HG02870 (cell line): ENCODE results near the gene ATG4D.
"Not testable (repeated sequence)": the region's sequence is repeated elsewhere in the genome, so short reads cannot be mapped to it uniquely, and the experiment has no call there.

ENCODE experiments used
- ATAC-seq: cut with Tn5 transposase; IDR thresholded peaks from one replicate; pipeline ENCODE4 v1.9.1; 2021; ENCODE audit warnings: mild to moderate bottlenecking, moderate library complexity; ENCODE audit not compliant: unreplicated experiment

ATG4D gene

DNA sequence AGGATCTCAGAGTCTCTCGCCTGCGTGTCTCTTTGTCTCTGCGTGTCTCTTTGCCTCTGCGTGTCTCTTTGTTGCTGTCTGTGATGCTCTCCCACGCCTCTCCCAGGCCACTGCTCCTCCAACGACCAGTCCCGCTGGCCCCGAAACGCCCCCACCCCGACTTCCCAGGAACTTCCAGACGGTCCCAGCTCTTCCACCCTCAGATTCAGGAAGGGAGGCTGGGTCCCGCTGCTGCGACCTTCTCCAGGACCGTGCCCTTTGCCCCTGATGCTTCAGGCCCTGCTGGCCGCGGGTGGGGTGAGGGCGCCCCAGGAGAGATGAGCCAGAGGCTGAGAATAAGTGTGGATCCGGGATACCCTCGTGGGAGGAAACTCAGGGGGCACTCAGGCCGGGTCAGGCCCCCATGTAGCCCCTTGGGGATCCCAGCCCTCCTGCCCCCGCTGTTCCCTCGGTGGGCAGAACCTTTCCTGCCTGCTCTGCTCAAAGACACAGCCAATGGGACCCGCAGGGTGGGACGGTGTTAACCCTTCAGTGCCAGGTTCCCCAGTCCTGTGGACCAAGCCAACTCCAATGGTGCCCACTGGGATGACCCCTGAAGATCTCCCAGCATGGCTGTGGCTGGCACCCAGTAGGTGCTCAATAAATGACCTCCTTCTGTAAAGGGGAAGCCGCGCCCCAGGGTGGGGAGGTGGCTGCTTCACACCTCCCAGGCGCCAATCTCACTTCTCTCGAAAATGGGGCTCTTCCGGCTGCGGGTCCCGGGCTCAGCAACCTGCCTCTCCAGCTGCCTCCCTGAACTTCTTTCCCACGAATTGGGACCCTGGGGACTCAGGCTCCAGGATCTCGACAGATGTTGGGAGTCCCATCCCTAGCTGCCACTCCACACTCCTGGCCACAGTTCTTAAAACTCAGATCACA is 25.0 kb upstream of the ATG4D start:
- ATAC-seq: no peak

DNA sequence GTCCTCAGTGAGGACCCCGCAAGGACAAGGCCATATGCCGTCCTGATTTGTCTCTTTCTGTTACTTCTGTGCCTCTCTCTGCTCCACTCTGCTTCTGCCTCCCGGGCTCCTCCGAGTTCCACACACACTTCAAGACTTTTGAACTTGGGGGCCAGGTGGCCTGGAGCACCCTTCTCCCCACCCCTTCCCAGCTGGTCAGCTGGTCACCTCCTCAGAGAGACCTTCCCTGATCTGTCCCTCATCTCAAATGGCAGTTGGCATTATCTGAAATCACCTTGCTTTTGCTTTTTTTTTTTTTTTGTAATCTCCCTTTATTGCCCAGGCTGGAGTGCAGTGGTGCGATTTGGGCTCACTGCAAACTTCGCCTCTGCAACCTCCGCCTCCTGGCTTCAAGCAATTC is 24.3 kb upstream of the ATG4D start:
- no peak for ATAC-seq

DNA sequence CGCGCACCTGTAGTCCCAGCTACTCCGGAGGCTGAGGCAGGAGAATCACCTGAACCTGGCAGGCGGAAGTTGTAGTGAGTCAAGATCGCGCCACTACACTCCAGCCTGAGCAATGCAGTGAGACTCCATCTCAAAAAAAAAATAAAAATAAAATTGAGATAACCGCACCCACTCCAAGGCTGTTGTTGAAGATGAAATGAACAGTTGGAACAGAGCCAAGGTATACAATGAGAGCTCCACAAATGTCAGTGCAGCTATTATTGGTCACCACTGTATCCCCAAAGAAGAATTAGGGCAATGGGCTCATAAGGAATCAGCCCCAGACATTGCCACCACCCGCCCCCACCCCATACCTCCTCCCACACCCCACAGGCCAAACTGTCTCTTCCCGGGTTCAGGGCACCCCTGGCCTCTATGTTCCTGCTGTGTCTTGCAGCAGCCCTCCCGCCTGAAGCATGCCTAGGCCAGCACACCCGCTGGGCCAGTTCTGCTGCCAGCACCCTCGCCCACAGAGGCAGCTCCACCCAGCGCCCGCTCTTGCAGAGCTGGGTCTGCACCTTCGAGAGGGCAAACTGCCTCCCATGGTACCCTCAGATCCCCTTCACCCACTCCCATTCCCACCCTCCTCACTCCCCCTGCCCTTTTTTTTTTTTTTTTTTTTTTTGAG is 22.9 kb upstream of the ATG4D start:
- ATAC-seq: no peak

DNA sequence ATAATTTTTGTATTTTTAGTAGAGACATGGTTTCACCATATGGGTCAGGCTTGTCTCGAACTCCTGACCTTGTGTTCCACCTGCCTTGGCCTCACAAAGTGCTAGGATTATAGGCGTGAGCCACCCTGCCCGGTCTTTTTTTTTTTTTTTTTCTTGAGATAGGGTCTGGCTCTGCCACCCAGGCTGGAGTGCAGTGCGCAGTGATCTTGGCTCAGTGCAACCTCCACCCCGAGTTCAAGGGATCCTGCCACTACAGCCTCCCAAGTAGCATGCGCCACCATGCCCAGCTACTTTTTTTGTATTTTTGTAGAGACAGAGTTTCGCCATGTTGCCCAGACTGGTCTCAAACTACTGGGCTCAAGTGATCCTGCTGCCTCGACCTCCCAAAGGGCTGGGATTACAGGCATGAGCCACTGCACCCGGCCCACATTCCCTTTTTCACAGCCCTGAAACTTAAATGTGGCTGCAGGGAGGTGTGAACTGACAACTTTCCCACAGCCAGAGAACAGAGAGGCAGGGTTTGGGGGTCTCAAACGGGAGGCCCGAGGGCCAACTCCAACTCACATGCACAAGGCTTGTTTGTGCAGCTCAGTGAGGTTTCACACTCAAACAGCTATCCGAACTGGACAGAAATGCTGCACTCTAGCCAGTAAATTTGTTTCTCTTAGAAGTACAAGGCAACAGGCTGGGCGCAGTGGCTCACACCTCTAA is 22.1 kb upstream of the ATG4D start:
- ATAC-seq: no peak

DNA sequence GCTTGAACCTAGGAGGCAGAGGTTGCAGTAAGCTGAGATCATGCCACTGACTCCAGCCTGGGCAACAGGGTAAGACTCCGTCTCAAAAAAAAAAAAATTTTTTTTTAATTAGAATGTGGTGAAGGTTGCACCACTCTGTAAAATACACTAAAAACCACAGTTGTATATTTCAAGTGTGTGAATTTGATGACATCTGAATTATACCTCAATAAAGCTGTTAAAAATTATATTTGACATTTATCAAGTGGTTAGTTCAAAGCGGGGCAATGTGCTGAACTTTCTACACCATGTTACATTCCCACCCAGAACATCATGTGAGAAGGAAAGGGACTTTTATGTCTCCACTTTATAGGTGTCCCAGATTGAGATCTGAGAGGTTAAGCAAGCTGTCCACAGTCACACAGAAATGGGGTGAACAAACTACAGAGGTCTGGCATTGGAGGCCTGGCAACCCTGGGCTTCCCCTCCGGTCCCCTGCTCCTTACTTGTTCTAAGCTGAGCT is 20.5 kb upstream of the ATG4D start:
- ATAC-seq: no peak

DNA sequence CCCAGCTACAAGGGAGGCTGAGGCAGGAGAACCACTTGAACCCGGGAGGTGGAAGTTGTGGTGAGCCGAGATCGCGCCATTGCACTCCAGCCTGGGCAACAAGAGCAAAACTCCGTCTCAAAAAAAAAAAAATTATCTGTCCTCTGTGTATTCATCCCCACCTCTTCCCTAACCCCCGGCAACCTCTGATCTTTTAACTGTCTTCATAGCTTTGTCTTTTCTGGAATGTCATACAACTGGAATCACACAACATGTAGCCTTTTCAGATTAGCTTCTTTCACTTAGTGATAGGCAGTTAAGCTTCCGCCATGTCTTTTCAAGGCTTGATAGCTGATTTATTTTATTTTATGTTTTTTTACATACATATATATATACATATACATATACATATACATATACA is 18.1 kb upstream of the ATG4D start:
- ATAC-seq: no peak

DNA sequence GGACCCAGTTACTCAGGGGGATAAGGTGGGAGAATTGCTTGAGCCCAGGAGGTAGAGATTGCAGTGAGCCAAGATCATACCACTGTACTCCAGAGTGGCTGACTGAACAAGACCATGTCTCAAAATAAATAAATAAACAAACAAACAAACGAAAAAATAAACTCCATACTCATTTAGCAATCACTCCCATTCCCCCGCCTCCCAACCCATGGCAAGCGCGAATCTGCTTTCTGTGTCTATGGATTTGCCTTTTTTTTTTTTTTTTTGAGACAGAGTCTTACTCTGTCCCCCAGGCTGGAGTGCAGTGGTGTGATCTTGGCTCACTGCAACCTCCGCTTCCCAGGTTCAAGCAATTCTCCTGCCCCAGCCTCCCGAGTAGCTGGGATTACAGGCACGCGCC is 16.8 kb upstream of the ATG4D start:
- ATAC-seq: not testable (repeated sequence)

DNA sequence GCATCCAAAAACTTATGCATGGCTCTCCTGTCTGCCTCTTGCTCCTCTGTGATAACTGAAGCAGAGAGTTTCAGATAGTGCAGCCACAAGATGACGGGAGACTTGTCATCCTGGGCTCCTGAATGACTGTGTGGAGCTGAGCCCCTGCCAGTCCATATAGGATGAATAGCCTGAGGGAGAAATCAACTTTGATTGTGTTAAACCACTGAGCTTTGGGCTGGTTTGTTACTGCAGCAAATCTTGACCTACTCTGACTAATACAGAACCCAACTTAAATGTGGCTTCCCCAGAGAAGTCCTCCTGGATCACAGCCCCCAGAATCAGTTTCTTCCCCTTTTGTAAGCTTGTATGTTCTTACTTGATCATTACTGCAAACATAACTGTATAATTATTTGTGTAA is 11.2 kb upstream of the ATG4D start:
- ATAC-seq: no peak

DNA sequence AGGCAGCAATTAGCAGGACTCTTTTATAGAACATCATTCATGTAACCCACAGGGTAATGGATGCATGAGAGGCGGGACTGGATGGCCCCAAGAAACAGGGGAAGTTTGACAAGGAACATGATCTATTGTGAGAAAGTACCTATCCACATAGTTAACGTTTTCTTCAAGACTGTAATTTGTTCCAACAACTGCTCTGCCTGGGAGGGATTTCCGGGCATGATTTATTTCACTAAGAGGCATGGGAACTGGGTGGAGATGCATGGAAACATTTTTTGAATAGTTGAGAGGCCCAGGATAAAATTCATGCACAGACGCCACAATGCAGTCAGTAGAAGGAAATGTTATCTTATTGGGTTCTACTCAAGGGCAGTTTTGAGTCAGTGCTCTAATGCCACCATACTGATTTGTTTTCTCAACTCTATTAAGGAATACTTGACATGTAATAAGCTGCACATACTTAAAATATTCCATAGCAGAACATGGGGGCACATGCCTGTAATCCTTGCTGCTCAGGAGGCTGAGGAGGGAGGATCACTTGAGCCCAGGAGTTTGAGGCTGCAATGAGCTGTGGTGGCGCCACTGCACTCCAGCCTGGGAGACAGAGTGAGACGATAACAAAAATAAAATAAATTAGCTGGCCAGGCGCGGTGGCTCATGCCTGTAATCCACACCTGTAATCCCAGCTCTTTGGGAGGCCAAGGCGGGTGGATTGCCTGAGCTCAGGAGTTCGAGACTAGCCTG is 9.9 kb upstream of the ATG4D start:
- ATAC-seq: no peak

DNA sequence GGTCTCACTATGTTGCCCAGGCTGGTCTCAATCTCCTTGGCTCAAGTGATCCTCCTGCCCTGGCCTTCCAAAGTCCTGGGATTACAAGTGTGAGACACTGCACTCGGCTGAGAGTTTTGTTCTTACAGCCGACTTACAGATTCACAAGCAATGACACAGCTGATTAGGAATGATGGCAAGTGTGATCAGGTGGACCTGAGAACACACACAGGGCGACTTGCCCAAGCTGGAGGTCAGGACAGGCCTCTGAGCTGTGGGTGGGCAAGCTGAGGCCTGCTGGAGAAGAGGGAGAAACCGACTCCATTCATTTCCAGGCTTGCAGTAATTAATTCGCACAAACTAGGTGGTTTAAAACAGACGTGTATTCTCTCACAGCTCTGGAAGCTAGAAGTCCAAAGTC is 8.1 kb upstream of the ATG4D start:
- ATAC-seq: no peak

DNA sequence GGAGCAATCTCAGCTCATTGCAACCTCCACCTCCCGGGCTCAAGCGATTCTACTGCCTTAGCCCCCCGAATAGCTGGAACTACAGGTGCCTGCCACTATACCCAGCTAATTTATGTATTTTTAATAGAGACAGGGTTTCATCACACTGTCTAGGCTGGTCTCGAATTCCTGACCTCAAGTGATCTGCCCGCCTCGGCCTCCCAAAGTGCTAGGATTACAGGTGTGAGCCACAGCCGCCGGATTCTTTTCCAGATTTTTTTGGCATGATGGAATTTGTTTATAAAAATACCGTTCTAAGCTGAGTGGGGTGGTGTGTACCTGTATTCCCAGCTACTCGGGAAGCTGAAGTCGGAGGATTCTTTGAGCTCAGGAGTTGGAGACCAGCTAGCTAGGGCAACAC is 6.0 kb upstream of the ATG4D start:
- ATAC-seq: no peak

DNA sequence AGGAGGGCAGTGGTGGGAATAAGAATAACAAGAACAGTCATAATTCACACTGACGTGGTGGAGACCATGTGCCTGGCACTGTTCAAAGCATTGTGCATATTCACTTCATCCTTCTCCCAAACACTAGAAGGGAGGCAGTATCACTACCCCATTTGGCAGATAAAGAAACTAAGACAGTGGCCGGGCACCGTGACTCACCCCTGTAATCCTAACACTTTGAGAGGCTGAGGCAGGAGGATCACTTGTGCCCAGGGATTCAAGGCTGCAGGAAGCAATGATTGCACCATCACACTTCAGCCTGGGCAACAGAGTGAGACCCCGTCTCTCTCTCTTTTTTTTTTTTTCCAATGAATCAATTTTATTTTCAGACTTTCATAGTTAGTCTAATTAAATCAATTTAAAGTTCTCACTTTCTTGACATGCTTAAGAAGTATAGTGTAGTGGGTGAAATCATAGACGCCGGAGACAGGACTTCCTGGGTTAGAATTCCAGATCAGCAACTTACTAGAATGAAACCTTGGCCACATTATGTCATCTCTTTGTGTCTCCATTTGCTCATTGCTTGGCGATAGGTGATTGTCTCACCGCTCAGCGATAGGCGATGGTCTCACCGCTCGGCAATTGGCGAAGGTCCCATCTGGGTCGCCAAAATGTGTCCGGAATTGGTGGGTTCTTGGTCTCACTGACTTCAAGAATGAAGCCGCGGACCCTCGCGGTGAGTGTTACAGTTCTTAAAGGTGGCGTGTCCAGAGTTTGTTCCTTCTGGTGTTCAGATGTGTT is 5.3 kb upstream of the ATG4D start:
- ATAC-seq: no peak

DNA sequence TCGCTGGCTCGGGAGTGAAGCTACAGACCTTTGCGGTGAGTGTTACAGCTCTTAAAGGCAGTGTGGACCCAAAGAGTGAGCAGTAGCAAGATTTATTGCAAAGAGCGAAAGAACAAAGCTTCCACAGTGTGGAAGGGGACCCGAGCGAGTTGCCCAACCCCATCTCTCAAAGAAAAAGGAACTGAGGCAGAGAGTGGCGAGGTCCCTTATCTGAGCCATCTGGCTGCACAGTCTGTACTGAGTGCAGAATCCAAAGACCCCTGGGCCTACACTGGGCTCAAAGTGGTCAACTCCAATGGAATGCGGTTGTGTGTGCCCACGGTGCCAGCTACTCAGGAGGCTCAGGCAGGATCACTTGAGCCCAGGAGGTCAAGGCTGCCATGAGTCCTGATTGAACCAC is 4.7 kb upstream of the ATG4D start:
- not testable (repeated sequence) for ATAC-seq

DNA sequence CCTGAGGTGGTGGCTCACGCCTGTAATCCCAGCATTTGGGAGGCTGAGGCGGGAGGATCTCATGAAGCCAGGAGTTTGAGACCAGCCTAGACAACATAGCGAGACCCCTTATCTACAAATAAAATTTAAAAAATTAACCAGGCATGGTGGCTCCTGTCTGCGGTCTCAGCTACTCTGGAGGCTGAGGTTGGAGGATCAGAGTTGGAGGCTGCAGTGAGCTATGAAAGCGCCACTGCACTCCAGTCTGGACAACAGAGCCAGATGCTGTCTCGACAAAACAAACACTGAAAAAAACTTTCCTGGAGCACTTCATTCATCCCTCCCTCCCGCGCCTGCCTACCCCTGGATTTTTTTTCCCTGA is 665 bp upstream of the ATG4D start:
- no peak for ATAC-seq

DNA sequence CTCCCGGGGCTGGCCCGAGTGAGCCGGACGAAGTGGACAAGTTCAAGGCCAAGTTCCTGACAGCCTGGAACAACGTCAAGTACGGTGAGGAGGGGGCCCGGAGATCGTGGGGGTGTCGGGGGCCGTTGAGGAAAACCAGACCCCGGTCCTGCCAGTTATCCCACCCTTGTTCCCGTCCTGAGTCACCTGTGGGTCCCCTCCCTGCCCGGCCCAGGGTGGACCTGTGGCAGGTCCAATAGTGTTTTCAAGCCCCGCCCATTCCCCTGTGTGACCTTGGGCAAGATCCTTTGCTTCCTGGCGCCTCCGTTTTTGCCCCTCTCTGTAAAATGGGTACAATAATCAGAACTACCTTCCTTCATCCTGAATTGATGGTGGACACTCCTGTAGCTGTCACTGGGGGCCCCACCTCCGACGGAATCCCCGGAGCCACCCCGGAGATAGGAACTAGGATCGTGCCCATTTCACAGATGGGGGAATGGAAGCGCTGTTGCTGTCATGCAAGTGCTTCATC is 593 bp downstream of the ATG4D start:
- no peak for ATAC-seq

DNA sequence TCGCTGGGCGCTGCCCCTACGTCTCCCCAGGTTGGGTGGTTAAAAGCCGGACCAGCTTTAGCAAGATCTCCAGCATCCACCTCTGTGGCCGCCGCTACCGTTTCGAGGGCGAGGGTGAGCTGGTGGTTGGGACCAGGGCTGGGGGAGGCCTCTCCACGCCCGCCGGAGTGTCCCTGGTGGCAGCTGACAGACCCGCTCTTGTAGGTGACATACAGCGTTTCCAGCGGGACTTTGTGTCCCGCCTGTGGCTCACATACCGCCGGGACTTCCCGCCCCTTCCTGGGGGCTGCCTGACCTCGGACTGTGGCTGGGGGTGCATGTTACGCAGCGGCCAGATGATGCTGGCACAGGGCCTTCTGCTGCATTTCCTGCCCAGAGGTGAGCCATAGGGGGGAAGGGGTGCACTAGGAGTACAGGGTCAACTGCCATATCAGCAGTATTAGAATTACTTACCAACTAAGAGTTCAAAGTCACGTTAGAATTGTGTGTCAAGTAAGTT is 1.1 kb downstream of the ATG4D start:
- ATAC-seq: no peak

DNA sequence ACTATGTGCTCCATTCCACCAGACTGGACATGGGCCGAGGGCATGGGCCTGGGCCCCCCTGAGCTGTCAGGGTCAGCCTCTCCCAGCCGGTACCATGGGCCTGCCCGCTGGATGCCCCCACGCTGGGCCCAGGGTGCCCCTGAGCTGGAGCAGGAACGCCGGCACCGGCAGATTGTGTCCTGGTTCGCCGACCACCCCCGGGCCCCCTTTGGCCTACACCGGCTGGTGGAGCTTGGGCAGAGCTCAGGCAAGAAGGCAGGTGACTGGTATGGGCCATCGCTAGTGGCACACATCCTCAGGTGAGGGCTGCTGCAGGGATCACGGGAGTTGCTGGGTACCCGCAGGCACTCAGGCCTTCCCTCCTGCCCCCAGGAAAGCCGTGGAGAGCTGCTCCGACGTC is 3.1 kb downstream of the ATG4D start:
- no peak for ATAC-seq

DNA sequence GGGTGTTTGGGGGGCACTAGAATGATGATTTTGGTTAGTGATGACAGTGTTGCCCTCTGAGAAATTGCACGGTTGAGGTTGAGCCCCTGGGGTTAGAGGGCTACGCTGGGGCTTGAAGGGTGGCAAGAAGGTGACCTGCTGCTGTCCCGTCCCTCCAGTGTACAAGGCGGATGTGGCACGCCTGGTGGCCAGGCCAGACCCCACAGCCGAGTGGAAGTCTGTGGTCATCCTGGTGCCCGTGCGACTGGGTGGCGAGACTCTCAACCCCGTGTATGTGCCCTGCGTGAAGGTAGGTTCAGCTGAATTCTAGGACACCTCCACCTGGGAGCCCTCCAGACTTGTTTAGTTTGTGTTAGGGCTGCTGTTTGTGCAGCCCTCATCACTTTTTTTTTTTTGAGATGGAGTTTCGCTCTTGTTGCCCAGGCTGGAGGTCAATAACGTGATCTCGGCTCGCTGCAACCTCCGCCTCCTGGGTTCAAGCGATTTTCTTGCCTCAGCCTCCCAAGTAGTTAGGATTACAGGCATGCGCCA is 5.1 kb downstream of the ATG4D start:
- ATAC-seq: no peak

DNA sequence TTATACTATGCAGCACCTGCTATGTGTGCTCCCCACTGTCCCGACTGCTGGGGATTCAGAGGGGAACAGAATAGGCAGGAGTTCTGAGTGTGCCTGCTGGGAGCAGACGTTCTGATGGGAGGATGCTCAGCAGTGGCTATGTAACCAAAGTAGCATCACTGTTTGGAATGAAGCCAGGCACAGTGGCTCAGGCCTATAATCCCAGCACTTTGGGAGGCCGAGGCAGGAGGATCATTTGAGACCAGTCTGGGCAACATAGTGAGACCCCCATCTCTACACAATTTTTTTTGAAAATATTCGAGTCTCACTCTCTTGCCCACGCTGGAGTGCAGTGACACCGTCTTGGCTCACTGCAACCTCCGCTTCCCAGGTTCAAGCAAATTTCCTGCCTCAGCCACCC is 6.0 kb downstream of the ATG4D start:
- no peak for ATAC-seq

DNA sequence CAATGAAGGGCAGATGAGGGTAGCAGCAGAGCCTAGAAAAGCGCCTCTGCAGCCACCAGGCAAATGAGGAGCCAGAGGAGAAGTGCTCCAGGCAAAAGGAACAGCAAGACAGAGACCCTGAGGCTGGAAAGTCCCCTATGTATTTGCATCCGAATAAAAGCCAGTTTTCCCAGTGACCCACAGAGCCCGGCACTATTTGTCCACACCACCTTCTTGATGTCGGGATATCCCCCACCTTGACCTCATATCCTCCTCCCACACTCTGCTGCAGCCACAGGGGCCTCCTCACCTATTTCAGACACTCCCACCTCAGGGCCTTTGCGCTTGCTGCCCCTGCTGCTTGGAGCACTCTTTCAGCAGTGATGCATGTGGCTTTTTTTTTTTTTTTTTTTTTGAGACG is 6.6 kb downstream of the ATG4D start:
- ATAC-seq: no peak
